Gastroesophageal sphincter (tissue), 3 donors: ENCODE results near the gene PRDM16.

Experiments used
- CTCF ChIP-seq, 4 experiments: fragments of 200-600 bp in 2 of 4; fragments of 450-650 bp in 2 of 4; sonication (generic) in 1 of 4; IDR thresholded peaks; one replicate each; pipeline ENCODE4 v1.5.1; 2017 to 2019; ENCODE audit warnings: antibody characterized with exemption in 4 of 4, mild to moderate bottlenecking in 2 of 4, moderate library complexity in 2 of 4
- EP300 ChIP-seq: sonication (generic); formaldehyde crosslinking; IDR thresholded peaks from one replicate; pipeline ENCODE4 v1.6.1; 2017; ENCODE audit warnings: antibody characterized with exemption, mild to moderate bottlenecking
- POLR2AphosphoS5 ChIP-seq: sonication (generic); formaldehyde crosslinking; IDR thresholded peaks from one replicate; pipeline ENCODE4 v1.6.1; 2017; ENCODE audit warnings: antibody characterized with exemption

- TF ChIP-seq CTCF (IDR thresholded peaks at IDR 0.05): no peak
- no peak for TF ChIP-seq POLR2AphosphoS5
- no peak for TF ChIP-seq EP300
Measured at GRCh38 chr1:3231826-3232225, 162.8 kb downstream of the PRDM16 start.
